ENCODE measurements around the gene SCRT2.

SCRT2 gene

DNA sequence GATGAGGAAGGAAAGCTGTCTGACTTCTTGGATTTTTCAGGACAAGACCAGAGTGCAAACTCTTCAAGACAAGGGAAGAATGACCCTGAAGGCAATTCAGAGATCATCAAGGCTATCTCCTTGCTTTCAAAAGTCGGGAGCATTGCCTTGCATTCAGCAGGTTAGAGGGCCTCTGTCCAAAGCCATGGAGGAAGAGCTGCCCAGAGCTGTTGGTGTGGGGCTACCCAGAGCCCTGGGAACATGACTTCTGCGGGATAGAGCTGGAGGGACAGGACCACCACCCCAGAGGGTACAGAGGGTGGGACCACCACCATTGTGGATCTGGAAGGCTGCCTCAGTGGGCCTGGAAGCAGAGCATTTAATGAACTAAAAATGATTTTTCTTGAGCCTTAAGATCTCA, 17.4 kb downstream of the SCRT2 start:
- no peak overlapping the region for H3K4me3 ChIP-seq (ENCODE audit: low read length)
- TF ChIP-seq CTCF (conservative IDR thresholded peaks at IDR 0.05; ENCODE audit: low read length): no peak
- no peak for DNase-seq (ENCODE audit: low read depth)

GRCh38 chr20:655726-656624, 19.6 kb downstream of the SCRT2 start:
- no peak for TF ChIP-seq CTCF (conservative IDR thresholded peaks at IDR 0.05; ENCODE audit: low read length)
- no peak for DNase-seq (ENCODE audit: low read depth)
- no peak overlapping the region for H3K4me3 ChIP-seq (ENCODE audit: low read length)

GRCh38 chr20:654417-654750, 21.2 kb downstream of the SCRT2 start:
- no peak overlapping the region for H3K4me3 ChIP-seq (ENCODE audit: low read length)
- TF ChIP-seq CTCF (conservative IDR thresholded peaks at IDR 0.05; ENCODE audit: low read length): no peak
- no peak for DNase-seq (ENCODE audit: low read depth)

GRCh38 chr20:653590-654416, 21.8 kb downstream of the SCRT2 start:
- DNase-seq (ENCODE audit: low read depth): no peak
- no peak for TF ChIP-seq CTCF (conservative IDR thresholded peaks at IDR 0.05; ENCODE audit: low read length)
- H3K4me3 ChIP-seq (ENCODE audit: low read length): peak overlapping the region; percentile 71

GRCh38 chr20:653110-653589, 22.5 kb downstream of the SCRT2 start, which contains the start of gene SRXN1:
TSS of gene SRXN1 (minus strand) at chr20:653200. CDS start at chr20:653185, 15 bp downstream.
- peak; percentile 18; the same call in 1 of the 2 replicates for TF ChIP-seq CTCF (conservative IDR thresholded peaks at IDR 0.05; ENCODE audit: low read length)
- peak; percentile 93 for DNase-seq (ENCODE audit: low read depth)
- peak within 1 kb of the TSS; percentile 97 for H3K4me3 ChIP-seq (ENCODE audit: low read length)

GRCh38 chr20:652615-653109, 22.9 kb downstream of the SCRT2 start:
- TF ChIP-seq CTCF (conservative IDR thresholded peaks at IDR 0.05; ENCODE audit: low read length): no peak
- peak overlapping the region; percentile 97 for H3K4me3 ChIP-seq (ENCODE audit: low read length)
- DNase-seq (ENCODE audit: low read depth): no peak
